RWPE2 (cell line): Measurements from ENCODE around the gene TTN.
A peak's percentile ranks its signal among the peaks of the same experiment; 100 is the strongest.

Experiments used
- ATAC-seq: fragments of 200-7000 bp; cut with Tn5 transposase; 3 replicates; pipeline ENCODE4 v1.9.1; 2021; ENCODE audit warnings: low read depth
- DNase-seq: peaks from one replicate; pipeline ENCODE4 v3.0.0-alpha.2; 2020; ENCODE audit warnings: low spot score
- H3K27ac ChIP-seq: fragments of 450-650 bp; 2 replicates; pipeline ENCODE4 v1.5.1; 2017; ENCODE audit warnings: mild to moderate bottlenecking; ENCODE audit not compliant: poor library complexity, severe bottlenecking
- H3K27me3 ChIP-seq: fragments of 250-450 bp; sonication (Bioruptor Pico); 2 replicates; pipeline ENCODE4 v1.5.1; 2021; ENCODE audit warnings: mild to moderate bottlenecking, moderate library complexity; ENCODE audit not compliant: insufficient read depth, poor library complexity, severe bottlenecking
- H3K36me3 ChIP-seq: fragments of 250-450 bp; sonication (Bioruptor Pico); 2 replicates; pipeline ENCODE4 v1.5.1; 2020; ENCODE audit warnings: low read depth, mild to moderate bottlenecking, moderate library complexity
- H3K4me1 ChIP-seq: fragments of 250-450 bp; sonication (Bioruptor Pico); 2 replicates; pipeline ENCODE4 v1.5.1; 2021; ENCODE audit warnings: mild to moderate bottlenecking, moderate library complexity; ENCODE audit not compliant: insufficient read depth, poor library complexity, severe bottlenecking
- H3K4me3 ChIP-seq: fragments of 250-450 bp; sonication (Bioruptor Pico); 2 replicates; pipeline ENCODE4 v1.5.1; 2021; ENCODE audit warnings: mild to moderate bottlenecking, moderate library complexity; ENCODE audit not compliant: severe bottlenecking
- H3K9me3 ChIP-seq: fragments of 250-450 bp; sonication (Bioruptor Pico); 2 replicates; pipeline ENCODE4 v1.5.1; 2021; ENCODE audit warnings: mild to moderate bottlenecking, moderate library complexity; ENCODE audit not compliant: severe bottlenecking
- TF ChIP-seq, protein P1 (sequence below): fragments of 450-650 bp; IDR thresholded peaks from one replicate; pipeline ENCODE4 v1.5.1; 2017; ENCODE audit warnings: mild to moderate bottlenecking, moderate library complexity; ENCODE audit not compliant: poor library complexity, severe bottlenecking

Gene TTN

DNA sequence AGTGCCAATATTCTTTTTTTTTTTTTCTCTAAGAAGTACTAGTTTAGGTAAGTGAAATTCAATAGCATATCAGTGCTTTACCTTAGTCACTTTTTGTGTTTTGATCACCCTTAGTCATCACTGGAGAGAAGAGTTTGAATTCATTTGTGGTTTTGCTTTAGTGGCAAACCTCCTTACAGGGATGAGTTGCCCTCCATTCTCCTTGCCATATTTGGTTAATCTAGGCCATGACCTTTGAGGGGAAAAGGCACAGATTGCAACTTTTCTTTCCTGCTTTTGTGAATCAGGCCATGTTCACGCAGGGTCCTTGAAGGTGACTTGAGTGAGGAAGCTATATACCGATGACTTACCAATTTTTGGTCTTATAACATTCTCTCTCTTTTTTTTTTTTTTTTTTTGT is 292.6 kb downstream of the TTN start:
- H3K27me3 ChIP-seq = no peaks in the 10 kb centered on the region
- ATAC-seq (peak; percentile 97), DNase-seq (no peak)
- TF ChIP-seq, protein P1, sequence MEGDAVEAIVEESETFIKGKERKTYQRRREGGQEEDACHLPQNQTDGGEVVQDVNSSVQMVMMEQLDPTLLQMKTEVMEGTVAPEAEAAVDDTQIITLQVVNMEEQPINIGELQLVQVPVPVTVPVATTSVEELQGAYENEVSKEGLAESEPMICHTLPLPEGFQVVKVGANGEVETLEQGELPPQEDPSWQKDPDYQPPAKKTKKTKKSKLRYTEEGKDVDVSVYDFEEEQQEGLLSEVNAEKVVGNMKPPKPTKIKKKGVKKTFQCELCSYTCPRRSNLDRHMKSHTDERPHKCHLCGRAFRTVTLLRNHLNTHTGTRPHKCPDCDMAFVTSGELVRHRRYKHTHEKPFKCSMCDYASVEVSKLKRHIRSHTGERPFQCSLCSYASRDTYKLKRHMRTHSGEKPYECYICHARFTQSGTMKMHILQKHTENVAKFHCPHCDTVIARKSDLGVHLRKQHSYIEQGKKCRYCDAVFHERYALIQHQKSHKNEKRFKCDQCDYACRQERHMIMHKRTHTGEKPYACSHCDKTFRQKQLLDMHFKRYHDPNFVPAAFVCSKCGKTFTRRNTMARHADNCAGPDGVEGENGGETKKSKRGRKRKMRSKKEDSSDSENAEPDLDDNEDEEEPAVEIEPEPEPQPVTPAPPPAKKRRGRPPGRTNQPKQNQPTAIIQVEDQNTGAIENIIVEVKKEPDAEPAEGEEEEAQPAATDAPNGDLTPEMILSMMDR = no peak
- H3K27ac ChIP-seq = peak overlapping the region; percentile 52
- no peaks in the 10 kb centered on the region for H3K9me3 ChIP-seq
- peaks cover 14% of the 10 kb centered on the region for H3K4me1 ChIP-seq
- peaks cover 9% of the 10 kb centered on the region; the same call in 1 of the 2 replicates for H3K36me3 ChIP-seq
- no peak overlapping the region for H3K4me3 ChIP-seq

DNA sequence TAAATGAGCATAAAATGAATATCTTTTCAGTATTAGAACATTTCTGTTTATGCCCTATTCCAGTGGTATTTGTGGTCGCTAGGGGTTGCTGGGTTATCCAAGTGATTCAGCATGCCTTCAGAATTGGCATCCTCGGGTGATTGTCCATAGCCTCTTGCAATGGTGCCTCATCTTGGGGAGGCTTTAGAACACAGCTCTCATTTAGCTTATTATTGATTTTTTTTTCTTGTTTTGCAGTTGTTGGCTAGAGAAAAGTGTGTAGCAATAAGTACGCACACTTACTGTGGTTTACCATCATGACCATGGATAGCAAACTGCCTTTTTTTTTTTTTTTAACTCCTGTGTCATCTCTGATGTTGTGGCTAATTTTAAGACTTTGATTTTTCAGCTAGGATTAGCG is 293.3 kb downstream of the TTN start:
- peaks cover 9% of the 10 kb centered on the region; the same call in 1 of the 2 replicates for H3K36me3 ChIP-seq
- peak overlapping the region; percentile 52 for H3K27ac ChIP-seq
- TF ChIP-seq, protein P1 = no peak
- peaks cover 14% of the 10 kb centered on the region for H3K4me1 ChIP-seq
- DNase-seq (no peak), ATAC-seq (no peak)
- no peaks in the 10 kb centered on the region for H3K9me3 ChIP-seq
- no peak overlapping the region for H3K4me3 ChIP-seq
- H3K27me3 ChIP-seq = no peaks in the 10 kb centered on the region

GRCh38 chr2:178512484-178512883 is 294.7 kb downstream of the TTN start:
- peak; percentile 46; the same call in 1 of the 3 replicates for ATAC-seq
- DNase-seq = no peak
- H3K27me3 ChIP-seq = no peaks in the 10 kb centered on the region
- peaks cover 14% of the 10 kb centered on the region for H3K4me1 ChIP-seq
- no peaks in the 10 kb centered on the region for H3K9me3 ChIP-seq
- H3K27ac ChIP-seq = no peak overlapping the region
- TF ChIP-seq, protein P1 = no peak
- H3K36me3 ChIP-seq = peaks cover 9% of the 10 kb centered on the region; the same call in 1 of the 2 replicates
- no peak overlapping the region for H3K4me3 ChIP-seq

DNA sequence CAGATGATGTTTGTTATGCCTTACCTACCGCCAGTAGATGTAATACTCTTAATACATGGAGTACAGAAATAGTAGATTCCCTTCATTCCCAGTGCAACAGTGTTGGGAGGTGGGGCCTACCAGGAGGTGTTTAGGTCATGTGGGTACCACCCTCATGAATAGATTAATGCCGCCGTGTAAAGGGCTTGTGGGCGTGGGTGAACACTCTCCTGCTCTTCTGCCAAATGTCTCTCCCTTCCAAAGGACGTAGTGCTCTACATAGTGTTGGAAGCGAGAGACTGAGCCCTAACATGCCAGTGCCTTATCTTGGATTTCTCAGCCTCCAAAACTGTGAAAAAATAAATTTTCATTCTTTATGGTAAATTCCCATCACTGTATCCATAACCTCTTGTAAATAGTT is 296.8 kb downstream of the TTN start:
- Histone ChIP-seq H3K36me3 (peaks cover 7% of the 10 kb centered on the region; the same call in 1 of the 2 replicates), H3K9me3 (no peaks in the 10 kb centered on the region), H3K27ac (no peak overlapping the region), H3K4me1 (peaks cover 12% of the 10 kb centered on the region), H3K27me3 (no peaks in the 10 kb centered on the region), H3K4me3 (no peak overlapping the region)
- no peak for DNase-seq
- no peak for ATAC-seq
- TF ChIP-seq, protein P1 = no peak

DNA sequence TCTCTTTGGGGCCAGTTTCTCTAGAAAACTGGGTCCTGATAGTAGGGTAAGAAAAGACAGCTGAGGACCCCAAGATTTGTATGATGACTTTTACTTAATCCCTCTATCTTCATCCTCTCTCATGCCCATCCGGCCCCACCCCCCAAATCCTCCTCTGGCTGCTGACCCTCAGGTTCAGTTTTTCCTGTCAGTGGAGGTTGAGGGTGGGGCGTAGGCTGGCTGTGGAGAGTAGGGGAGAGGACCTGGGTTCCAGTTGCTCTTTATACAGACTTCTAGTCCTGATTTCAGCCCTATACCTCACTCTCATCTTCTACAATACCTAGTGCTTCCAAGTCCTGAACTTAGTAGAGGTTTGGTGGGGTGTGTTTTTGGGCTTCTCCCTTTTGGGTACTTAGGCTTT is 298.6 kb downstream of the TTN start:
- Histone ChIP-seq H3K36me3 (peaks cover 19% of the 10 kb centered on the region), H3K9me3 (no peaks in the 10 kb centered on the region), H3K27ac (no peak overlapping the region), H3K4me1 (no peaks in the 10 kb centered on the region), H3K27me3 (no peaks in the 10 kb centered on the region), H3K4me3 (no peak overlapping the region)
- DNase-seq (no peak), ATAC-seq (no peak)
- TF ChIP-seq, protein P1 = no peak
